H1 (cell line): Measurements from ENCODE around the gene PKP1. TPM values are rescaled to one million over a fixed set of nuclear protein-coding genes. Genes with fewer than 3 reads are reported as not detected.

ENCODE experiments used
- CTCF ChIA-PET: fragments of 300-600 bp; sonication (Branson Sonifier 250); formaldehyde crosslinking; loops from one replicate; lab custom pipeline; 2021; ENCODE audit not compliant: partially characterized antibody; lab: Charles Lee
- POLR2A ChIA-PET: fragments of 300-600 bp; sonication (Branson Sonifier 250); formaldehyde crosslinking; loops from one replicate; lab custom pipeline; 2021; ENCODE audit warnings: inconsistent platforms; ENCODE audit not compliant: partially characterized antibody; lab: Charles Lee
- DNase-seq, 2 experiments: peaks; one replicate each; pipeline versions ENCODE4 v3.0.0 to v3.0.0-alpha.2; 2010 to 2022; ENCODE audit warnings: low spot score in 2 of 2, low read depth in 1 of 2, mixed read lengths in 1 of 2
- FAIRE-seq: peaks from 2 replicates; lab custom pipeline; 2011; peaks lifted over from hg19 to GRCh38; lab: Jason Lieb, UNC
- H2AFZ ChIP-seq: 2 replicates; pipeline ENCODE4 v1.8.1; 2012; ENCODE audit warnings: low read length, inconsistent platforms
- H2AK5ac ChIP-seq: 2 replicates; pipeline ENCODE4 v1.6.1; 2013; ENCODE audit warnings: low read depth, low read length
- H2BK120ac ChIP-seq: replicated peaks from 2 replicates; pipeline ENCODE3; 2013; ENCODE audit warnings: low read depth, low read length, inconsistent platforms
- H2BK12ac ChIP-seq: 2 replicates; pipeline ENCODE4 v1.6.1; 2013; ENCODE audit warnings: low read depth, low read length
- H2BK15ac ChIP-seq: 2 replicates; pipeline ENCODE4 v1.6.1; 2013; ENCODE audit warnings: low read length
- H2BK20ac ChIP-seq: 2 replicates; pipeline ENCODE4 v1.6.1; 2013; ENCODE audit warnings: low read length
- H2BK5ac ChIP-seq: 2 replicates; pipeline ENCODE4 v1.6.1; 2013; ENCODE audit warnings: low read depth, low read length
- H3K14ac ChIP-seq: 2 replicates; pipeline ENCODE4 v1.6.1; 2013; ENCODE audit warnings: inconsistent platforms; ENCODE audit not compliant: insufficient read length
- H3K18ac ChIP-seq: 2 replicates; pipeline ENCODE4 v1.6.1; 2013; ENCODE audit warnings: low read length; ENCODE audit errors: extremely low read depth
- H3K23ac ChIP-seq: 2 replicates; pipeline ENCODE4 v1.6.1; 2013; ENCODE audit warnings: inconsistent platforms; ENCODE audit not compliant: insufficient read length
- H3K23me2 ChIP-seq: 2 replicates; pipeline ENCODE4 v1.6.1; 2013; ENCODE audit warnings: low read depth, low read length
- H3K27ac ChIP-seq: 2 replicates; pipeline ENCODE4 v1.6.1; 2011; ENCODE audit warnings: low read depth, low read length, inconsistent platforms
- H3K27me3 ChIP-seq, 4 experiments: replicated peaks in 1 of 4; 1 replicate in 1 of 4; 2 replicates in 3 of 4; pipeline versions ENCODE4 v1.6.1 to v1.8.1; 2011 to 2013; ENCODE audit warnings: low read length in 3 of 4, mild to moderate bottlenecking in 3 of 4, inconsistent platforms in 2 of 4, mixed read lengths in 2 of 4, moderate library complexity in 1 of 4; ENCODE audit not compliant: control insufficient read depth in 3 of 4, insufficient read depth in 3 of 4; ENCODE audit errors: extremely low read depth in 1 of 4
- H3K36me3 ChIP-seq, 4 experiments: 2 replicates each; pipeline versions ENCODE4 v1.6.1 to v1.8.1; 2011 to 2013; ENCODE audit warnings: mild to moderate bottlenecking in 4 of 4, low read length in 3 of 4, moderate library complexity in 2 of 4, control low read depth in 1 of 4, inconsistent platforms in 1 of 4; ENCODE audit not compliant: insufficient read depth in 4 of 4, control insufficient read depth in 2 of 4
- H3K4ac ChIP-seq: replicated peaks from 2 replicates; pipeline ENCODE3; 2013; ENCODE audit warnings: low read length, low read depth, mixed read lengths, inconsistent platforms; ENCODE audit not compliant: insufficient read length
- H3K4me1 ChIP-seq, 4 experiments: replicated peaks in 1 of 4; 1 replicate in 1 of 4; 2 replicates in 3 of 4; pipeline versions ENCODE4 v1.6.1 to v1.8.1; 2011 to 2013; ENCODE audit warnings: low read length in 3 of 4, inconsistent platforms in 2 of 4, mixed read lengths in 1 of 4; ENCODE audit not compliant: insufficient read depth in 4 of 4, control insufficient read depth in 3 of 4
- H3K4me2 ChIP-seq, 2 experiments: 2 replicates each; pipeline versions ENCODE4 v1.6.1 to v1.8.1; 2011 to 2013; ENCODE audit warnings: low read depth in 2 of 2, low read length in 2 of 2, control low read depth in 1 of 2, inconsistent platforms in 1 of 2, mild to moderate bottlenecking in 1 of 2; ENCODE audit not compliant: insufficient read depth in 1 of 2
- H3K4me3 ChIP-seq, 4 experiments: fragments of 200-600, 300-600 bp in 1 of 4; sonication (generic), shearing (Covaris generic), sonication (Bioruptor Twin) in 1 of 4; 2 replicates each; pipeline versions ENCODE4 v1.5.1 to v1.8.1; 2011 to 2016; ENCODE audit warnings: low read length in 4 of 4, low read depth in 3 of 4, control low read depth in 2 of 4, inconsistent platforms in 2 of 4, mild to moderate bottlenecking in 2 of 4, mixed read lengths in 1 of 4, moderate library complexity in 1 of 4; ENCODE audit not compliant: insufficient read depth in 2 of 4; ENCODE audit errors: extremely low read depth in 1 of 4
- H3K56ac ChIP-seq: replicated peaks from 2 replicates; pipeline ENCODE3; 2013; ENCODE audit warnings: low read depth, mild to moderate bottlenecking, mixed read lengths, low read length, inconsistent platforms; ENCODE audit not compliant: insufficient read length
- H3K79me1 ChIP-seq: 2 replicates; pipeline ENCODE4 v1.6.1; 2013; ENCODE audit warnings: low read depth, low read length, control low read depth
- H3K79me2 ChIP-seq, 2 experiments: 2 replicates each; pipeline versions ENCODE4 v1.6.1 to v1.8.1; 2012 to 2013; ENCODE audit warnings: low read length in 2 of 2, mild to moderate bottlenecking in 2 of 2, inconsistent platforms in 1 of 2; ENCODE audit not compliant: insufficient read depth in 2 of 2, control insufficient read depth in 1 of 2
- H3K9ac ChIP-seq, 4 experiments: replicated peaks in 1 of 4; 1 replicate in 1 of 4; 2 replicates in 3 of 4; pipeline versions ENCODE4 v1.6.1 to v1.8.1; 2011 to 2013; ENCODE audit warnings: low read depth in 3 of 4, low read length in 3 of 4, control low read depth in 2 of 4, mild to moderate bottlenecking in 2 of 4, moderate library complexity in 2 of 4, inconsistent platforms in 1 of 4; ENCODE audit errors: extremely low read depth in 1 of 4
- H3K9me3 ChIP-seq, 2 experiments: 2 replicates each; pipeline versions ENCODE4 v1.6.1 to v1.8.1; 2012 to 2013; ENCODE audit warnings: mild to moderate bottlenecking in 2 of 2, moderate library complexity in 2 of 2, control low read depth in 1 of 2, inconsistent platforms in 1 of 2, low read depth in 1 of 2, low read length in 1 of 2, mixed read lengths in 1 of 2; ENCODE audit not compliant: insufficient read depth in 2 of 2
- H4K20me1 ChIP-seq, 2 experiments: replicated peaks in 1 of 2; 2 replicates each; pipeline versions ENCODE3 to v1.8.1; 2011 to 2013; ENCODE audit warnings: inconsistent platforms in 2 of 2, low read length in 2 of 2, mild to moderate bottlenecking in 1 of 2; ENCODE audit not compliant: insufficient read depth in 2 of 2, control insufficient read depth in 1 of 2
- H4K5ac ChIP-seq: 2 replicates; pipeline ENCODE4 v1.6.1; 2013; ENCODE audit warnings: low read length, low read depth, mixed read lengths, inconsistent platforms; ENCODE audit not compliant: insufficient read length
- H4K8ac ChIP-seq: 2 replicates; pipeline ENCODE4 v1.8.0; 2013; ENCODE audit warnings: mild to moderate bottlenecking, moderate library complexity, low read length, inconsistent platforms; ENCODE audit not compliant: insufficient read depth; ENCODE audit errors: extremely low read depth
- H4K91ac ChIP-seq: replicated peaks from 2 replicates; pipeline ENCODE3; 2013; ENCODE audit warnings: low read length, mixed read lengths, inconsistent platforms; ENCODE audit not compliant: insufficient read length
- BCL11A ChIP-seq, 2 experiments: IDR thresholded peaks; one replicate each; pipeline ENCODE4 v1.6.1; 2011; ENCODE audit warnings: low read depth in 2 of 2, low read length in 2 of 2, mild to moderate bottlenecking in 2 of 2
- CBX8 ChIP-seq: fragments of 300-800, 300-1000 bp; sonication (generic); IDR thresholded peaks from 2 replicates; pipeline ENCODE4 v1.7.1; 2016; ENCODE audit warnings: low read depth, low read length, borderline replicate concordance
- CTBP2 ChIP-seq: IDR thresholded peaks from 2 replicates; pipeline ENCODE4 v1.7.0; 2011; ENCODE audit warnings: borderline replicate concordance, mild to moderate bottlenecking, moderate library complexity, mixed read lengths, low read length; ENCODE audit not compliant: insufficient read depth, insufficient read length
- E2F6 ChIP-seq: IDR thresholded peaks from 2 replicates; pipeline ENCODE4 v1.6.1; 2012; ENCODE audit warnings: inconsistent platforms
- HDAC2 ChIP-seq, 2 experiments: fragments of 300-600 bp in 1 of 2; sonication (generic) in 1 of 2; IDR thresholded peaks; 2 replicates each; pipeline ENCODE4 v1.6.1; 2011 to 2012; ENCODE audit warnings: low read depth in 2 of 2, low read length in 2 of 2, mild to moderate bottlenecking in 2 of 2, moderate library complexity in 2 of 2, borderline replicate concordance in 1 of 2, inconsistent platforms in 1 of 2
- MAFK ChIP-seq: IDR thresholded peaks from 2 replicates; pipeline ENCODE4 v1.6.1; 2012; ENCODE audit warnings: low read depth, mild to moderate bottlenecking, improper control_type of control experiment, low read length
- POLR2A ChIP-seq, 2 experiments: IDR thresholded peaks; 1 replicate in 1 of 2; 2 replicates in 1 of 2; pipeline ENCODE4 v1.6.1; 2011; ENCODE audit warnings: low read depth in 2 of 2, low read length in 2 of 2, mild to moderate bottlenecking in 2 of 2; ENCODE audit errors: control extremely low read depth in 1 of 2
- RAD21 ChIP-seq, 2 experiments: IDR thresholded peaks in 1 of 2; conservative IDR thresholded peaks in 1 of 2; 2 replicates each; pipeline ENCODE4 v1.6.1; 2011; ENCODE audit warnings: low read depth in 2 of 2, low read length in 2 of 2, improper control_type of control experiment in 1 of 2, inconsistent platforms in 1 of 2, mild to moderate bottlenecking in 1 of 2, moderate library complexity in 1 of 2
- RBBP5 ChIP-seq: IDR thresholded peaks from 2 replicates; pipeline ENCODE4 v1.7.1; 2012; ENCODE audit warnings: low read depth, mild to moderate bottlenecking, inconsistent platforms, low read length, moderate library complexity, borderline replicate concordance
- SAP30 ChIP-seq: fragments of 300-600 bp; sonication (generic); IDR thresholded peaks from 2 replicates; pipeline ENCODE4 v1.7.1; 2012; ENCODE audit warnings: low read length, moderate library complexity, mild to moderate bottlenecking, inconsistent platforms; ENCODE audit not compliant: insufficient read depth, insufficient replicate concordance
- YY1 ChIP-seq: IDR thresholded peaks from 2 replicates; pipeline ENCODE4 v1.6.1; 2011; ENCODE audit warnings: low read depth, mild to moderate bottlenecking, low read length
- WGBS, 2 experiments: shearing (Covaris generic) in 1 of 2; methylation state at CpG; one replicate each; pipeline versions ENCODE4 v1.1.6 to v1.1.7; 2013 to 2015; ENCODE audit warnings: low lambda C conversion rate in 2 of 2, mixed read lengths in 2 of 2, inconsistent platforms in 1 of 2, low coverage in 1 of 2, missing lambda C conversion rate in 1 of 2; ENCODE audit not compliant: insufficient replicate concordance in 2 of 2, insufficient coverage in 1 of 2, insufficient read length in 1 of 2; ENCODE audit errors: extremely low coverage in 1 of 2, missing lambda C conversion rate in 1 of 2; 5-methylcytosine and 5-hydroxymethylcytosine counted together
- polyA plus RNA-seq, 7 experiments: library from polyadenylated mRNA; depleted of rRNA in 3 of 7; stranded (reverse) in 5 of 7; unstranded in 2 of 7; fragments of >200 nt in 5 of 7; fragments of 200-250 nt in 2 of 7; gene quantifications; 1 replicate in 5 of 7; 2 replicates in 1 of 7; 4 replicates in 1 of 7; pipeline versions ENCODE4 v1.2.1 to v1.2.3, GENCODE V29; 2011 to 2013; ENCODE audit warnings: missing spikeins in 2 of 7, mixed read lengths in 2 of 7
- total RNA-seq: library from RNA; stranded (reverse); fragmentation: NEBNext Ultra II Directional; extraction: Animal tissue kit (Norgen Biotek cat#: 25700); gene quantifications from 2 replicates; pipeline ENCODE4 v1.2.1, GENCODE V29; 2021

The PKP1 gene
- total and polyA plus RNA-seq, 2 of the 8 experiments (the other 6 are each of a cell fraction or from before 2014, with no cell fraction given), result 0.21 to 0.95 TPM

- no peak for FAIRE-seq
- ChIA-PET POLR2A (no interaction called here), CTCF (interaction anchor here (1.0 to 6.5 kb wide), 4 partner anchors 10 to 112 kb away, joined by 3 to 275 read pairs (median 6); no protein-coding TSS in a partner anchor)
- H2BK5ac ChIP-seq, result no peak overlapping the region
- no peak overlapping the region for H3K4me2 ChIP-seq
- no peak overlapping the region for H3K27ac ChIP-seq
- no peaks in the 10 kb centered on the region for H3K27me3 ChIP-seq
- H3K9me3 ChIP-seq, result no peaks in the 10 kb centered on the region
- H3K14ac ChIP-seq, result no peak overlapping the region
- H3K23ac ChIP-seq, result no peak overlapping the region
- H3K79me1 ChIP-seq, result no peaks in the 10 kb centered on the region
- no peak overlapping the region for H2BK15ac ChIP-seq
- no peak overlapping the region for H2BK20ac ChIP-seq
- no peak for DNase-seq
- no peak overlapping the region for H3K56ac ChIP-seq
- no peak overlapping the region for H3K9ac ChIP-seq
- no peak overlapping the region for H4K5ac ChIP-seq
- no peak overlapping the region for H4K8ac ChIP-seq
- H3K79me2 ChIP-seq, result no peaks in the 10 kb centered on the region
- H2BK12ac ChIP-seq, result no peak overlapping the region
- TF ChIP-seq MAFK (no peak), E2F6 (no peak), RBBP5 (no peak), POLR2A (IDR thresholded peaks at IDR 0.05; ENCODE audit: control extremely low read depth in 1 of 2, low read depth in 2 of 2, low read length in 2 of 2) (no peak), RAD21 (IDR thresholded peaks at IDR 0.05 in 1 of 2, conservative IDR thresholded peaks at IDR 0.05 in 1 of 2; ENCODE audit: low read depth in 2 of 2, low read length in 2 of 2) (no peak), HDAC2 (IDR thresholded peaks at IDR 0.05; ENCODE audit: borderline replicate concordance in 1 of 2, low read depth in 2 of 2, low read length in 2 of 2) (no peak), CBX8 (no peak), SAP30 (no peak), BCL11A (IDR thresholded peaks at IDR 0.05; ENCODE audit: low read depth in 2 of 2, low read length in 2 of 2) (no peak), CTBP2 (no peak), YY1 (no peak)
- no peak overlapping the region for H3K18ac ChIP-seq
- H4K20me1 ChIP-seq, result no peaks in the 10 kb centered on the region
- H3K4me3 ChIP-seq, result no peak overlapping the region
- no peak overlapping the region for H2BK120ac ChIP-seq
- H3K4me1 ChIP-seq, result no peaks in the 10 kb centered on the region
- H2AFZ ChIP-seq, result peak overlapping the region; percentile 73; the same call in 1 of the 2 replicates
- no peaks in the 10 kb centered on the region for H3K23me2 ChIP-seq
- no peak overlapping the region for H2AK5ac ChIP-seq
- no peak overlapping the region for H4K91ac ChIP-seq
- H3K36me3 ChIP-seq, result no peaks in the 10 kb centered on the region
- 89% methylated on average over 14 of the region's 14 CpGs; no CpG with 5 or more reads in 1 of the 2 experiments for WGBS, 2 experiments
- no peak overlapping the region for H3K4ac ChIP-seq
Observed at GRCh38 chr1:201248721-201249559, 34.4 kb upstream of the PKP1 start.
